MV-4-11 (cell line): ENCODE results near the gene TBL1Y.
"Not testable (repeated sequence)": the region's sequence is repeated elsewhere in the genome, so short reads cannot be mapped to it uniquely, and the experiment has no call there.

ENCODE experiments used
- DNase-seq: peaks from one replicate; lab custom pipeline; 2025; lab: John Stamatoyannopoulos, UW

TBL1Y gene

GRCh38 chrY:6910372-6911252, at the start of gene TBL1Y:
Gene TBL1Y (plus strand): TSS chrY:6910697. CDS start chrY:7025085, 114,388 bp downstream.
- no peak for DNase-seq

DNA sequence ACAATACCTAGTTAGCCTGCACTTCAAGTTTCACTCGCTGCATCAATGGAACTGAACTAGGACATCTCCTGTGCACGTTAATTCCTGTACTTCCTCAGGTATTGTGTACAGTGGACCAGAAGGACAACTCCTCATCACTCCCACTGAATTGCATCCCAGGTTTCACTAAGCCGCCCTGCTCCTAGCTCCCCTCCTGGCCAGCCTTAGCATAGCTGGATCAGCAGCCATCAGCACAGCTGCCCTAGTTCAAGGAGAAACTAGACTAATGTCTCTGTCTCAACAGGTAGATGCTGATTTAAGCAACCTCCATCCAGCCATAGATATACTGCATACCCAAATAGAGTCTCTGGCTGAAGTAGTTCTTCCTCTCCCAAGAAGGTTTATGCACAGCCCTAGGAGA, 16.0 kb upstream of the TBL1Y start:
- DNase-seq, result no peak

- no peak for DNase-seq
Observed at GRCh38 chrY:6895236-6895635, 15.3 kb upstream of the TBL1Y start.

GRCh38 chrY:6902116-6902515, 8.4 kb upstream of the TBL1Y start:
- DNase-seq, result not testable (repeated sequence)

DNA sequence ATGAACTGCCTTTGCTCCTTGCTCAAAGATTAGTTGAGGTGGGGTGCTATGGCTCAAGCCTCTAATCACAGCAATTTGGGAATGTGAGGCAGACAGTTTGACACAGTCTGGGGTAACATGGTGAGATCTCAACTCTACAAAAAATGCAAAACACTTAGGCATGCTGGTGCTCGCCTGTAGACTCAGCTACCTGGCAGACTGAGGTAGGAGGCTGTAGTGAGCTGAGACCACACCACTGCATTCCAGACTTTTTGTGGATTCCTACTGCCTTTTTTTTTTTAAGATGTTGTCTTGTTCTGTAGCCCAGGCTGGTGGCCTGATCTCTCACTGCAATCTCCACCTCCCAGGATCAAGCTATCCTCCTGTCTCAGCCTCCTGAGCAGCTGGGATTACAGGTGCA, 2.9 kb upstream of the TBL1Y start:
- DNase-seq, result no peak

GRCh38 chrY:6908021-6908420, 2.5 kb upstream of the TBL1Y start:
- DNase-seq, result not testable (repeated sequence)

DNA sequence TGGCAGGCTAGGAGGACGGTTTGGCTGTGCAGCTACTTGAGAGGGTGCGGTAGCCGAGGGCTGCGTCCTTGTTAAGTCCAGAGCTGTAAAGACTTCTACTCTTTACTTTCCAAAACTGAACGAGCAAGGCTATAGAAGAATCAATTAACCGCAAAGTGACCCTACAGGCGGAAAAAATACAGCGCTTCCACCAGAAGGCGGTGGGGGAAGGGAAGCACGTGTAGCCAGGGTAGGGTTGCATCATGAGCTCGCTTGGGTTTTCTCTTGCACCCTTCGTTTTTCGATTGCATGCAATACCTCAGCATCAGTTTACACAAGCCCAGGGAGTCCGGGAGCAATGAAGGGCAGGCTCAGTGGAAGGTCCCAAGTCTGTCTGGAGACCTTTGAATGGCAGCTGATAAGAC, 1.4 kb upstream of the TBL1Y start:
- peak; percentile 76 for DNase-seq

- no peak for DNase-seq
Observed at GRCh38 chrY:6909856-6910255, 641 bp upstream of the TBL1Y start.

DNA sequence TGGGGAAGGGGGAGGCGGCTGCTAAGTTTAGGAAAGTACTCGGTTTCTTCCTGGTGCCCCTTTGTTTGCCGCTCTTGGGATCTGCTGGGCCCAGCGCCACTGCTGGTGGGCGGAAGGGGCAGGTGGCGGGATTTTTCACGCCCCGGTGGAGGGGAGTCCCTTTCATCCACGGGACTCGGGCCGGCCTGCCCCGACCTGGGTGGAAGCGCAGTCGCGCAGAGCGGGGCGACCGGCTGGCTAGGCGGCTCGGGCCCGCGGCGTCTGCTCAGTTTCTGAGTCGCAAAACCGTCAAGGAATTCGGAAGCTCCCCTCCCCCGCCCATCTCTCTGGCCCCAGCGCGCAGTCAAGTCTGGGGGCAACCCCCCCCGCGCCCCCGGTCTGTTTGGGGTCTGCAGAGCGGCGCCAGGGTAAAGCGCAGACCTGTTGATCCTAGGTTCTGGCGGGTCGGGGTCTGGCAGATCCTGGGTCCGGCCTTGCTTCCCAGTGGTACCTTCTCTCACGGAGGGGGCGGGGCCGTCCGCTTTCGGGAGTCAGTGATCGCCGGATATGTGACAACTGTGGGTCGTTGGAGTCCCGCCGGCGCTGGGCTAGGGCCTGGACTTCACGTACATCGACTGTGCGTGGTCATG, 870 bp downstream of the TBL1Y start, which contains the start of gene AMELY:
TSS of gene AMELY (minus strand) at position 500 of the 629 bp plus-strand sequence. CDS start 39,144 bp downstream, outside the sequence.
- DNase-seq, result no peak

- DNase-seq, result no peak
Observed at GRCh38 chrY:6913362-6913761, 2.9 kb downstream of the TBL1Y start.

GRCh38 chrY:6921061-6921460, 10.6 kb downstream of the TBL1Y start:
- no peak for DNase-seq

DNA sequence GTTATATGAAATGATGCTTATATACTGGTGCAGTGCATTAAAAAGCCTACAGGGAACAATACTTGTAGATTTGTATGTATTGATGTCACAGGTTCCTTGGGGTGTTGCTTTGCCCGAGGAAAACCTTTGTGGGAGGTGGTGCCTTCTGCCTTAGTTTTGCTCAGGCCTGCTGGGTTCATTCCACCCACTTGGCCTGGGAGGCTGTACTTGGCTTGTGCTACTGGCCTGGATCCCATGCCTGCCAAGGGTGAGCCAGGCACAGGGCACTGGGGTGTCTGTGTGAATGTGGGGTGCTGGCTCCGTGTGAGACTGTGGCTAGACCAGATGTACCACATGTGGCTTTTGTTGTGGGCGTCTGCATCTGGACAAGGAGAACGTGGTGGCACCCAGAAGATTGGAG, 17.8 kb downstream of the TBL1Y start:
- no peak for DNase-seq

GRCh38 chrY:6929237-6929636, 18.7 kb downstream of the TBL1Y start:
- DNase-seq, result no peak

DNA sequence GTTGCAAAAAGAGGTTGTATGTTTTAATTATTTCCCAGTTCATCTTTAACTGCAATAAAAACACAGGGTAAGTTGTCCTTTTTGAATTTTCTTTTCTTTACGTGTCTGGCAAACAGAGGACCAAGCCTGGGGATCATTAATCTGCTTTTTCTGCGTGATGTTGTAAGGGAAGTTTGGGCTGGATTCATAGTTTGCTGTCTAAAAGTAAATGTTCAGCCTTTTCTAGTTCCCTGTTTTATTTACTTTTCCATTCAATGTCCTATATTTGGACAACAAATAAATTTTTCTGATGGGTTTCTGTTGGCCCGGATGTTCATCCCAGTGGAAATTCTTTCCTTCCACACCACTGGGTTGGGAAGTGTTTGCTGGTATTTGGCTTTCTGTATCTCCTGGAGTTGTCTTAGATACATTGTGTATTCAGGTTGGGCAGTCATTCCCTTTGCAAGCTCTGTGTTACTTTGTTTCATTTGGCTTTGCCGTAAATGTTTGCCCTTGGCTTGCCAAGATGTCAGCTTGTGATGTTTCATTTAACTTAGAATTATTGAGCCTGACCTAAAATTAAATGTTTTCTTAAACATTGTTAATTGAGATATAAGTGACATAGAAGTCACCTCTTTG, 21.4 kb downstream of the TBL1Y start:
- DNase-seq, result no peak

- DNase-seq, result no peak
Observed at GRCh38 chrY:6935497-6935896, 25.0 kb downstream of the TBL1Y start.

DNA sequence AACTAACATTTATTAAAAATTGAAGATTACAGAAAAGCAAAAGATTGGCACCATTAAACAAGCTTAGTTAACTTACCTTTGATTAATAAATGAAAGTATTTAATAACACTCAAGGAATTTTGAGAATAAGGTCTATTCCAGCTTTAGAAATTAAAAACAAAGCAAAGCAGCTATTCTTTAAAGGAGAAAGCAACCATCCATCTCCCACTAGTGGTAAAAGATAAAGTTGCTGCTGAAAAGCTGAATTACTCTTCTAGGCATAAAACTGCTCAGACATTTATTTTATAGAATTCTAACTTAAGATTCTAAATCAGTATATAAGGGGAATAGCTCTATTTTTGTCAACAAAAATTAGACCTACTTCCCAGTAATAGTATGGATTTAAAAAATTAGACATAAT, 37.2 kb downstream of the TBL1Y start:
- no peak for DNase-seq

DNA sequence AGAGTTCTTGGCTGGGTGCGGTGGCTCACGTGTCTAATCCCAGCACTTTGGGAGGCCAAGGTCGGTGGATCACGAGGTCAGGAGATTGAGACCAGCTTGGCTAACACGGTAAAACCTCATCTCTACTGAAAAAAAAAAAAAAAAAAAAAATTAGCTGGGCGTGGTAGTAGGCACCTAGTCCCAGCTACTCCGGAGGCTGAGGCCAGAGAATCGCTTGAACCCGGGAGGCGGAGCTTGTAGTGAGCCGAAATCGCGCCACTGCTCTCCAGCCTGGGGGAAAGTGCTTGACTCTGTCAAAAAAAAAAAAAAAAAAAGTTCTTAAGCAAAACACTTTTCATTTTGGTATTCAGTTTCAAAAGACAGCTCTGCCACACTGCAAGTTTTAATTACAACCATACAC, 37.9 kb downstream of the TBL1Y start:
- DNase-seq, result no peak

DNA sequence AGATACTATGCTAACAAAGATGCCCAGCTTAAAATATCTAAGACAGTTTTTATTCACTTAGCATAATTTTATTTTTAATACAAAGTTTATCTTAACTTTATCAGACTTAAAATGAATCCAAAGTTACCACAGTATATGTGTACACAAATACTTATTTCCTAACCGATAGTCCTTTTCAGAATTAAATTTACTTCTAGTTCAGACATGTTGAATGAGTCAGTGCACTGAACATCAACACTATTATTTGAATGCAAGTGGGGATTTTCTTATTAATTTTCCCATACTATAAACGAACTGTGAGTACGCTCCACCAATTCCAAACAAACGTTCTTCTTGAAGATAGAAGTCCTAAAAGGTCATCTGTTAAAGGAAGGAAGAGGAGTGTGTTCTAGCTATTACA, 39.5 kb downstream of the TBL1Y start:
- DNase-seq, result no peak

DNA sequence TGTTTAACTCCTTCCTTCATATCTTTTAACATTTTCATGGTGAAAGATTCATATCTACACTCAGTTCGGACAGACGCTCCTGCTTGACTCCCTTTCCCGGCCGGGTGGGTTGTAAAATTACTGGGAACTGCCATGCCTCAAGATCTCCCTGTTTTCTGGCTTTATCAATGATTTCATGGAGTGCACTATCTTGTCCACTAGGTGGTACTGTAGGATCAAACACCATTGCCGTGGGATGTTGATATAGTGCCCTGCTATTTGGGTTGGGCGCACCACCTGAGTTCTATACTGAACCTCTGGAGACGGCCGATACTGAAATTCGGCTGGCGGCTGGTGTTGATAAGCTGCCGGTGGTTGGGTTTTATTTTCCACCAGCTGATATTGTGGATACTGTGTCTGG, 54.2 kb downstream of the TBL1Y start:
- DNase-seq, result peak; percentile 34

DNA sequence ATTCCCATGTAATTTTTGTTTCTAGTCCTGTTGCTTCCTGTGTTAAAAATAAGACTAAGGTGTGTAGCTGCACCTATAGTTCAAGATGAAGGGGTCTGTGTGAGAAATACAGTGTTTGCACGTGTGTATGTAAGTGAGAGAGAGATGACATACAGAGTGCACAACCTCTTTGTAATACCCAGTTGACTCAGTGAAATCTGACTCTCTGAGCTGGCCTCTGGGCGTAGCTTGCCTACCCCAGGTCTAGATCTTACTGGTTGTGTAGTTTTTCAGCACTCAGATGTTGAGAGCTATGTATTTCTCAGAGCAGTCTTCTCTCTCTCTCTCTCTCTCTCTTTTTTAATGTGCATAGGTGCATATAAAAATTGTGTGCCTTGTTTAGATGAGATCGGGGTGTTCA, 56.0 kb downstream of the TBL1Y start:
- no peak for DNase-seq

- DNase-seq, result no peak
Observed at GRCh38 chrY:6967736-6968135, 57.2 kb downstream of the TBL1Y start.

GRCh38 chrY:6968191-6968590, 57.7 kb downstream of the TBL1Y start:
- no peak for DNase-seq
